Activated gamma-delta T cell treated with anti-CD3 and anti-CD28 coated beads, Interleukin-2, amount 50 U/mL, for 16 hours (primary cell): Measurements from ENCODE around the gene BRPF3.

Experiments used
- DNase-seq: peaks from one replicate; pipeline ENCODE4 v3.0.0-alpha.2; 2020; ENCODE audit warnings: low read depth

BRPF3 gene

GRCh38 chr6:36232172-36232571 is 35.6 kb downstream of the BRPF3 start:
- DNase-seq: no peak

DNA sequence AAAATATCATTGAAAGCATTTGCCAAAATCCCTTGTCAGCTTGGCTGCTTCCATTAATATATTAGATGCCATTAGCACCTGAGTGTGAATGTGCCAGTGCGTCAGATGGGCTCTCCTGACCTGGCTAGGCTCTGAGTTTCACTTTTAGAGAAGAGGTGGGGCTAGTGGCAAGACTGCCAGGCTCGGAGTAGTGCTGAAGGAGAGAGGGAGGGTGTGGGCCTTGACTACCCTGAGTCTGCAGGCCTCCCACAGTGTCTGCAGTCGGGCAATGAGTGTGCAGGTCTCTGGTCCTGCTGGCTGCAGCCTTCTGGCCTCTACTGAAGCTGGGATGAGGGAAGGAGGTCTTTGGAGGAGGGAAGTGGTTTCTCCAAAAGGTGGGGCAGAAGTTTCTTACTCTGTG is 38.8 kb downstream of the BRPF3 start:
- DNase-seq: no peak

DNA sequence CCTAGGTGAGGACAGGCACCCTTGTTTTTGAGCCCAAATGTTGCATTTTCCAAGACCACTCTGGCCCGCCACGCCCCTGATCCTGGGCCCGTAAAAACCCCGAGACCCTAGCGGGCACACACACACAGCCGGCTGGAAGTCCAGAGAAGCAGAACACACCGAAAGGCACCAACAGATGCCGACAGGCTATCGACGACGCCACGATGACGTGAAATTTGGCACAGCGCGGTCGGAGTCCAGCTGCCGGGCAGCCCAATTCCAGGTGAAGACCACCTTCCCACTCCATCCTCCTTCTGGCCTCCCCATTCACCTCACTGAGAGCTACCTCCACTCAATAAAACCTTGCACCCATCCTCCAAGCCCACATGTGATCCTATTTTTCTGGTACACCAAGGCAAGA is 39.3 kb downstream of the BRPF3 start:
- no peak for DNase-seq

- no peak for DNase-seq
Measured at GRCh38 chr6:36239774-36240173, 43.2 kb downstream of the BRPF3 start.

DNA sequence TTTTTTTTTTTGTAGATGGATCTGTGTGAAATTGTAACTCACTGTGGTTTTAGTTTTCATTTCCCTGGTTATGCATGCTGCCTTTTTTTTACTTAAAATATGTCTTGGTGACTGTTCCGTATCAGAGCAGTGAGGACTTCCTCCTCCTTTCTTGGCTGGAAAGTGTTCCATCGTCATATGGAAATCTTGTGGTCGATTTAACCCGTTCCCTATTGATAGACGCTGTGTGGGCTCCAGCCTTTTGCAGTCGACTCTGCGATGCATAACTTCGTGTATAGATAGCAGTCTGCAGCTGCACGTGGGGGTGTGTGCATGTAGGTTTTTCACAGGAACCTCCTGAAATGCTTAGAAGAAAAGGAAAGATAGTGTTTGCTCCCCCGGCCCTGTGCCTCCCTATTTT is 45.2 kb downstream of the BRPF3 start:
- DNase-seq: no peak

DNA sequence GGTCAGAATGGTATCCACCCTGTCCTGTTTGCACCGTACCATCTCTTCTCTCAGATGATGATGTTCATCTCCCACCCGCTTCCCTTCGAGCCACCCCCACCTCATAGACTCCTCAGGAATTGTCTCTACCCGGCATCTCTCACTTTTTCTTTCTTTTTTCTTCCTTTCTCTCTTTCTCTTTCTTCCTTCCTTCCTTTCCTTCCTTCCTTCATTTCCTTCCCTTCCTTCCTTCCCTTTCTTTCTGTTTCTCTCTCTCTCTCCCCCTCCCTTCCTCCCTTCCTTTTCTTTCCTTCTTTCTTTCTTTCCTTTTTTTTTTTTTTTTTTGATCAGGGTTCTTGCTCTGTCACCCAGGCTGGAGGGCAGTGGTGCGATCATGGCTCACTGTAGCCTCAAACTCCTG is 45.6 kb downstream of the BRPF3 start:
- no peak for DNase-seq

GRCh38 chr6:36242626-36243025 is 46.1 kb downstream of the BRPF3 start:
- no peak for DNase-seq

DNA sequence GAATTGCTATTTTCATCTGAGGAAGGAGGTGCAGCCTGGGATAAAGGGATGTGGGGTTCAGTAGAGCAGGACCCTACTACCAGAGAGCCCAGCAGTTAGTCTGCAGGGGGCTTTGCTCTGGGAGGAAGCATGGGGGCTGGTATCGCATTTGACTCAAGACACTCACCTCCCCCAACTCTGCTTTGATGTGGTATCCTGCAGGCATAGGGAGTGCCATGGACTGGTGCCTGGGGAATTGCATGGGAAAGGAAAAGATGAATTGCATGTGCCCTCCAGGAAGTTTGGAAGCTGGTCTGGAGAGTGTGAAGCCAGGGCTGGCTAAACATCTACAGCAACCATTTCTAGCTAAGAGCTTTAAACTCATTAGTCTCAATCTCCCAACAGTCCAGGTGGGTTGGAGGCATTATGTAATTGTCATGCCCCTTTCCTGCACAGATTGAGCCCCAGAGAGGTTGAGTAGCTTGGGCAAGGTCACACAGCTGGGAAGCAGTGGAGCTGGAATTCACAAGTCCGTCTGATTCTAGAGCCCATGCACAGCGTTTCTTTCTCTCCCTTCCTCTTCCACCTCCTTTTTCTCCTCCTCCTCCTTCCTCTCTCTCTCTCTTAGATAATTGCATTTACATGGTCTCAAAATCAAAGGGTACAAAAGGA is 47.1 kb downstream of the BRPF3 start:
- no peak for DNase-seq

GRCh38 chr6:36244641-36245280 is 48.2 kb downstream of the BRPF3 start:
- DNase-seq: no peak

DNA sequence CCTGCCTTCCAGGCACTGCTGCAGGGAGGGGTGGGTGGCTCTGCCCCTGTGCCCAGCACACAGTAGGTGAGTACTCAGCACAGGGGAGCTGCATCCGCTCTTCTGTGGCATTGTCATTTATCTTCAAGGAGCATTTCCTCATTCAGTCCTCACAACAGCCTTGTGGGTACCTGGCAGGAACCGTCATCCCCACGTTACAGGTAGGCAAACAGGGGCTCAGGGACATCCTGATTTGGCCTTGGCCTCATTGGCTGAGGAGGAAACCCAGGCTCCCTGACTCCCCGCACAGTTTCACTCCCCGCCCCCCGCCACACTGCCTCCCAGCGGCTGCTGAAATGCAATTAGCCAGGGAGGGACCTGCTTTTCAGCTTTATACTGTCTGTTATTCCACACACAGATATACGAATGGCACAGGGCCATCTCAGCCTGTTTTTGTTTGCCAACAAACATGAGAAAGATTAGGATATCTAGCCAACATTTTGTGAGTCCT is 49.1 kb downstream of the BRPF3 start:
- DNase-seq: no peak

GRCh38 chr6:36246506-36247268 is 50.1 kb downstream of the BRPF3 start:
- no peak for DNase-seq

DNA sequence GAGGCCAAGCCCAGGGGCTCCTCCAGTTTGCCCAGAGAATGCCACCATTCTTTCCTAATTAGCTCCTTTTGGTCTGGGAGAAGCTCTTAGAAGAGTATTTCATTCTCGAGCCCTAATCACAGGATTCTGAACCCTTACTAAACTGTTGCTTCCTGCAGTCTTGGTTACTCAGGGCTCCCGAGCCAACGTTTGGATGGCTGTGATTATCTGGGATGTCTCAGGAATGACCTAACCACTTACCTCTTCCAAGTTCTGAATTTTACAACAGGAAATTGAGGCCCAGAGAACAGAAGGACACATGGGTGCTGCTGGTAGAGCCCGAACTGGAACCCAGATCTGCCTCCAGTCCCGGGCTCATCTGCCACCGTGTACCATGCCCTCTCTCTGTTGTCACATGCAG is 51.1 kb downstream of the BRPF3 start:
- no peak for DNase-seq

- no peak for DNase-seq
Measured at GRCh38 chr6:36248980-36249379, 52.4 kb downstream of the BRPF3 start.

GRCh38 chr6:36249536-36249935 is 53.0 kb downstream of the BRPF3 start:
- DNase-seq: no peak

GRCh38 chr6:36252005-36252404 is 55.5 kb downstream of the BRPF3 start:
- DNase-seq: no peak

DNA sequence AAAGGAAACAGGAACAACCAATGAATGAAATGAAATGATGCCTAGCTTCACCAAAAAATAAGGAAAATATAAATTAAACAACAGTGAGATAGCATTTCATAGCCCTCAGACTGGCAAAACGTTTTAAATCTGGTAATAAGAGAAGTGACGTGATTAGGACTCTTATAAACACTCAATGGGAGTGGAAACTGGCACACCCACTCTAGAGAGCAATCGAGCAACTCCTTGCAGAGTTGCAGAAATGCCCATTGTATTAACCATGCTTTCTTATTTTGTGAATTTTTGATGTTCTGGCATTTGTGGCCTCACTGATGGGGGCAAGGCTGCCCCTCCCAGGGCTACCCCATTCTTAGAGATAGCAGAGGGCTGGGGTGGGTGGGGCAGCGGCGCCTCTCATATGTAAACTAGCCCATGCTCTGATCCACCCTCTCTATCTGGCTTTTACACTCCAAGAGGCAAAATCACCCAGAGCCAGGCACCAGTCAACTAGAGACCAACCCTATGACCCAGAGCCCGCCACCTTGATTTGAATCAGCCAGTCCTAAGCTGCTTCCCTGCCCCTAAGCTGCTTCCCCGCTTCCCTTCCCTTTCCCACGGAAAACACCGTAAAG is 67.0 kb downstream of the BRPF3 start:
- no peak for DNase-seq

DNA sequence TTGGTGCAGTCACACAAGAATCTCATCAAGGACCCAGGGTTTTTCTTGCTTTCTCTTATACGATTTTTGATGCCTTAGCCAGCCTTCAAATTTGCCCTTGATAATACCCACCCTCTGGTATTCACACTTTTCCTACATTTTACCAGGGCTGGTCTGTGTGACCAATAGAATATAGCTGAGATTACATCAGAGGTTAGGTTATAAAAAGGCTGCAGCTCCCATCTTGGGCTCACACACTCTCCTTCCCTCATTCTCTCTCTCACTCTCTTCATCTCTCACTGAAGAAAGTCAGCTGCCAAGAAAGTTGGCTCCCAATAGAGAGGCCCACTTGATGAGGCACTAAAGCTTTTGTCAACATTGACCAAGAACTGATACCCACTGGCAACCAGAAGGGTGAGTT is 69.2 kb downstream of the BRPF3 start:
- no peak for DNase-seq

DNA sequence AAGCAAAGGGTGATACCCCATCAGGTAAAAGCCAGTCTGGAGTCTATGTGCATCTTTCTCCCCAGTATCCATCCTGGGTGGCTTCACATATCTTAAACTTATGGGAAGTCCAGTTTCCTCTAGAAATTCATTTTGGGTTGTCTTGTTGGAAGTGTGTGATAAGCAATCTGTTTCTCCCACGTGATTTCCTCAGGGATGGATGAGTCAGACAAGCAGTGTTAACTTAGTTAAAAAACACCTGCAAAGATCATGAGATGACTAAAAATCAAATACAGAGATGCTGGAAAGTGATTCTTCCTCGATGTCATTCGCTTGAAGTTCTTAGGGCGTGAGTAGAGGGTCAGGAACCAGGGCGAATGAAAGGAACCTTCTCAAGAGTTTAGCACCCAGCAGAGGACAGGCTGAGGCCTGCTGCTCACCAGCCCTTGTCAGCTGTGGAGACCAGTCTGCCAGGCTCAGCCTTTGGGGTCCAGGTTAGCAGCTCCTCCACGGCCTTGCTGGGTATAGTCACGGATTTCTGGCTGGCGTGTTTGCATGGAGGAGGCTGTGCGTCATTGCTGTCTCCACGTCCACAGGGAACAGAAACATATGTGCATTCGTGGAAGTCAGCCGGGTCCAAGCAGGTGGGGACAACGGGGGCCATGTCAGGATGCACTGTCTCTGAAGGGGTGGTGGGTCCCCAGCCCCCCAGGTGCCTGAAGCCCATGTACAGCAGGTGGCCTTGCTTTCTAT is 70.5 kb downstream of the BRPF3 start:
- DNase-seq: no peak

DNA sequence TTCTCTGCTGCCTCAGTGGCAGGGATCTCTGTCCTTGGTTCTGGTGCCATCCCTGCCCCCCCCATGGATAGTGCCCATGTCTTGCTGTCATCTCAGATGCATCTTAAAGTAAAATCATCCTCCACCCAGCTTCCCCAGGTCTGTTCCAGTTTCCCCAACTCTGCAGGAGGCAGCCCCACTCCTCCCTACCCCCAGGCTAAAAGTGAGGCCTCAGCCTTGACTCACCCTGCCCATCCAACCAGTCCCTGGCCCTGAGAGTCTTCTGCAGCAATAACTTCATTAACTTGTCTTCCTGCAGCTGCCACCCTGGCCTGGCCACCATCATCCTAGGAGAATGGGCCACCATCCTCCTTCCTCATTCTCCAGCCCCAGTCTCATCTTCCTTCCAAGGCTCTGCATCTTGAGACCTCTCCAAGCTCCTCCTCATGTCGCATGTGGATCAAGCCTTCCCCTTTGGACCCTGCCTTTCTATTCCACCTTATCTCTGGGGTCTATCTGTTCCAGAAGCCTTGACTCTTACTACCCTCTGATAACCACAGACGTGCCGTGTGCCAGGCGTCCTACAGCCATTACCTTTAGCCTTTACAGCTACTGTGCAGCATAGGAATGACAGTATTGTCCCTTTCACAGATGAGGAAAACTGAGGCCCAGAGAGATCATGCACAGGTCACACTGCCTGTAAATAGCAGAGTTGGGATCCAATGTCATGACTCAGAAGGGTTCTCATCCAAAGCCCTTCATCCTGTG is 71.4 kb downstream of the BRPF3 start:
- no peak for DNase-seq

- DNase-seq: no peak
Measured at GRCh38 chr6:36268478-36269275, 72.1 kb downstream of the BRPF3 start.
